Esophagus muscularis mucosa (tissue), 3 donors: ENCODE results near the gene FAT3.

ENCODE experiments used
- CTCF ChIP-seq, 3 experiments: fragments of 200-600 bp in 2 of 3; fragments of 450-650 bp in 1 of 3; sonication (generic) in 2 of 3; IDR thresholded peaks; one replicate each; pipeline ENCODE4 v1.5.1; 2017 to 2019; ENCODE audit warnings: antibody characterized with exemption in 3 of 3, mild to moderate bottlenecking in 2 of 3, moderate library complexity in 1 of 3
- POLR2A ChIP-seq: fragments of 450-650 bp; IDR thresholded peaks from one replicate; pipeline ENCODE4 v1.6.1; 2017; ENCODE audit warnings: antibody characterized with exemption, moderate library complexity, mild to moderate bottlenecking, low read depth
- POLR2AphosphoS5 ChIP-seq, 2 donors: sonication (generic); formaldehyde crosslinking; IDR thresholded peaks; one replicate each; pipeline ENCODE4 v1.6.1; 2017; ENCODE audit warnings: antibody characterized with exemption in 2 of 2

- TF ChIP-seq CTCF (IDR thresholded peaks at IDR 0.05) (no peak), POLR2AphosphoS5 (IDR thresholded peaks at IDR 0.05) (no peak), POLR2A (no peak)
Measured at GRCh38 chr11:92264350-92264749, 39.7 kb downstream of the FAT3 start.
